SU-DHL-6 (cell line): ENCODE data around the gene SHFL.
A peak's percentile ranks its signal among the peaks of the same experiment; 100 is the strongest.

ENCODE experiments used
- H2AFZ ChIP-seq: fragments of 200-600 bp; sonication (generic); 2 replicates; pipeline ENCODE4 v1.6.1; 2014; ENCODE audit warnings: low read depth, mild to moderate bottlenecking, moderate library complexity, mixed read lengths, antibody characterized with exemption, low read length; ENCODE audit not compliant: severe bottlenecking
- H3F3A ChIP-seq: fragments of 200-600 bp; shearing (Covaris generic); 2 replicates; pipeline ENCODE4 v1.6.0; 2016; ENCODE audit warnings: antibody characterized with exemption, mild to moderate bottlenecking; ENCODE audit not compliant: insufficient read depth
- H3K27ac ChIP-seq: fragments of 200-600 bp; sonication (generic); 2 replicates; pipeline ENCODE4 v1.5.1; 2016; ENCODE audit warnings: low read depth, mild to moderate bottlenecking, low read length, moderate library complexity, mixed read lengths
- H3K27me3 ChIP-seq: fragments of 200-600 bp; sonication (generic), shearing (Covaris generic); 2 replicates; pipeline ENCODE4 v1.6.0; 2014; ENCODE audit warnings: mild to moderate bottlenecking, low read length
- H3K36me3 ChIP-seq: fragments of 200-600 bp; sonication (generic); 2 replicates; pipeline ENCODE4 v1.6.1; 2014; ENCODE audit warnings: mild to moderate bottlenecking, low read length, mixed read lengths
- H3K4me2 ChIP-seq: fragments of 300-600, 200-600 bp; shearing (Covaris generic), sonication (generic); 2 replicates; pipeline ENCODE4 v1.6.0; 2014; ENCODE audit warnings: low read length, low read depth, mild to moderate bottlenecking; ENCODE audit not compliant: poor library complexity, severe bottlenecking
- H3K4me3 ChIP-seq: fragments of 200-600 bp; sonication (generic); 2 replicates; pipeline ENCODE4 v1.5.1; 2014; ENCODE audit warnings: antibody characterized with exemption, low read length, mild to moderate bottlenecking, mixed read lengths; ENCODE audit not compliant: insufficient read depth, poor library complexity, severe bottlenecking
- H3K79me2 ChIP-seq: fragments of 200-600 bp; sonication (generic); 2 replicates; pipeline ENCODE4 v1.6.1; 2014; ENCODE audit warnings: mild to moderate bottlenecking, low read length, moderate library complexity; ENCODE audit not compliant: insufficient read depth
- H3K9ac ChIP-seq: fragments of 200-600 bp; sonication (generic); 2 replicates; pipeline ENCODE4 v1.7.0; 2014; ENCODE audit warnings: mild to moderate bottlenecking, low read length
- H3K9me2 ChIP-seq: fragments of 200-600 bp; sonication (generic); replicated peaks from 2 replicates; pipeline ENCODE4 v1.6.1; 2014; ENCODE audit warnings: low read length; ENCODE audit not compliant: insufficient read depth
- H3K9me3 ChIP-seq: fragments of 200-600 bp; sonication (generic); 2 replicates; pipeline ENCODE4 v1.6.1; 2014; ENCODE audit warnings: low read length, mixed read lengths; ENCODE audit not compliant: insufficient read depth
- H4K20me1 ChIP-seq: fragments of 200-600 bp; sonication (generic); 2 replicates; pipeline ENCODE4 v1.6.1; 2014; ENCODE audit warnings: low read depth, mild to moderate bottlenecking, antibody characterized with exemption, low read length, moderate library complexity, mixed read lengths
- CTCF ChIP-seq: fragments of 200-600 bp; sonication (generic); IDR thresholded peaks from one replicate; pipeline ENCODE4 v1.5.1; 2017; ENCODE audit warnings: antibody characterized with exemption, mild to moderate bottlenecking, low read length, moderate library complexity; ENCODE audit not compliant: insufficient read depth, poor library complexity, severe bottlenecking
- EZH2phosphoT487 ChIP-seq: fragments of 200-600 bp; sonication (generic), shearing (Covaris generic); conservative IDR thresholded peaks from 2 replicates; pipeline ENCODE4 v1.6.1; 2018; ENCODE audit warnings: mild to moderate bottlenecking, antibody characterized with exemption, low read length, moderate library complexity, mixed read lengths

SHFL gene

GRCh38 chr19:10095948-10096614 lies 10.0 kb downstream of the SHFL start:
- Histone ChIP-seq H2AFZ (peak overlapping the region; percentile 68), H3K4me2 (peak overlapping the region; percentile 47), H3K79me2 (no peaks in the 10 kb centered on the region), H4K20me1 (no peaks in the 10 kb centered on the region), H3K36me3 (no peaks in the 10 kb centered on the region), H3F3A (no peaks in the 10 kb centered on the region), H3K9me3 (no peaks in the 10 kb centered on the region), H3K27ac (no peak overlapping the region), H3K27me3 (no peaks in the 10 kb centered on the region), H3K9me2 (no peaks in the 10 kb centered on the region), H3K4me3 (peak overlapping the region; percentile 21), H3K9ac (peak overlapping the region; percentile 46)
- no peak for TF ChIP-seq EZH2phosphoT487
- no peak for TF ChIP-seq CTCF

GRCh38 chr19:10096615-10096963 lies 10.5 kb downstream of the SHFL start:
- H3K9ac ChIP-seq: peak overlapping the region; percentile 46
- H3K4me3 ChIP-seq: peak overlapping the region; percentile 21
- no peak for TF ChIP-seq CTCF
- no peak for TF ChIP-seq EZH2phosphoT487
- peak overlapping the region; percentile 68 for H2AFZ ChIP-seq
- no peaks in the 10 kb centered on the region for H3K9me2 ChIP-seq
- H4K20me1 ChIP-seq: no peaks in the 10 kb centered on the region
- no peaks in the 10 kb centered on the region for H3K79me2 ChIP-seq
- H3K27me3 ChIP-seq: no peaks in the 10 kb centered on the region
- H3F3A ChIP-seq: no peaks in the 10 kb centered on the region
- H3K4me2 ChIP-seq: peak overlapping the region; percentile 41
- no peaks in the 10 kb centered on the region for H3K36me3 ChIP-seq
- no peak overlapping the region for H3K27ac ChIP-seq
- H3K9me3 ChIP-seq: no peaks in the 10 kb centered on the region

GRCh38 chr19:10100163-10100785 lies 14.2 kb downstream of the SHFL start:
- TF ChIP-seq CTCF (no peak), EZH2phosphoT487 (no peak)
- Histone ChIP-seq H2AFZ (no peak overlapping the region), H3K9me3 (no peaks in the 10 kb centered on the region), H3K4me3 (no peak overlapping the region), H3K79me2 (no peaks in the 10 kb centered on the region), H3K36me3 (no peaks in the 10 kb centered on the region), H3K27me3 (no peaks in the 10 kb centered on the region), H4K20me1 (no peaks in the 10 kb centered on the region), H3F3A (peaks cover 19% of the 10 kb centered on the region), H3K4me2 (no peak overlapping the region), H3K9me2 (no peaks in the 10 kb centered on the region), H3K9ac (no peak overlapping the region), H3K27ac (no peak overlapping the region)
